ENCODE results near the gene DNAJC11. TPM values are rescaled to one million over a fixed set of nuclear protein-coding genes. Genes with fewer than 3 reads are reported as not detected.

The DNAJC11 gene
- total RNA-seq, 1 donor from 2014 or later: 45.6 TPM

Other genes starting within 250 kb of the DNAJC11 start
- gene TNFRSF25, start 235.6 kb downstream of the DNAJC11 start, total RNA-seq: 20.6 TPM
- gene PLEKHG5, start 210.1 kb downstream of the DNAJC11 start, total RNA-seq: 18.5 TPM
- 24.2 TPM for gene NOL9, start 147.3 kb downstream of the DNAJC11 start, total RNA-seq
- gene TAS1R1, start 146.5 kb downstream of the DNAJC11 start, total RNA-seq: 0.49 TPM
- gene ZBTB48, start 121.8 kb downstream of the DNAJC11 start, total RNA-seq: 55.1 TPM
- gene KLHL21, start 98.9 kb downstream of the DNAJC11 start, total RNA-seq: 42.4 TPM
- 15.1 TPM for gene PHF13, start 88.1 kb downstream of the DNAJC11 start, total RNA-seq
- gene THAP3, start 76.9 kb downstream of the DNAJC11 start, total RNA-seq: 25.2 TPM
- gene CAMTA1, start 83.6 kb upstream of the DNAJC11 start, total RNA-seq: 67.9 TPM

Data from mucosa of gallbladder (tissue), 1 donor.